SK-N-SH (cell line): ENCODE measurements around the gene RAPGEF2. TPM values are rescaled to one million over a fixed set of nuclear protein-coding genes. Genes with fewer than 3 reads are reported as not detected.

Experiments used
- CTCF ChIA-PET: fragments of 300-600, 350-600 bp; formaldehyde crosslinking; extraction: SDS; loops from one replicate; lab custom pipeline; 2021; lab: Yijun Ruan, JAX
- POLR2A ChIA-PET: fragments of 350-600 bp; sonication (Branson Sonifier 250); formaldehyde crosslinking; extraction: SDS; loops from one replicate; lab custom pipeline; 2020; ENCODE audit warnings: antibody characterized with exemption, inconsistent platforms; lab: Yijun Ruan, JAX
- DNase-seq: peaks from one replicate; pipeline ENCODE4 v3.0.0; 2012
- H2AFZ ChIP-seq: fragments of 200-600 bp; sonication (generic); 2 replicates; pipeline ENCODE4 v1.8.1; 2016; ENCODE audit warnings: antibody characterized with exemption, mild to moderate bottlenecking, low read depth
- H3F3A ChIP-seq: fragments of 200-600 bp; sonication (generic); replicated peaks from 2 replicates; pipeline ENCODE3; 2016; ENCODE audit warnings: antibody characterized with exemption, mild to moderate bottlenecking; ENCODE audit not compliant: insufficient read depth
- H3K27ac ChIP-seq, 2 experiments: fragments of 200-500 bp in 1 of 2; fragments of 200-600 bp in 1 of 2; sonication (Bioruptor generic) in 1 of 2; sonication (generic), shearing (Covaris generic) in 1 of 2; 2 replicates each; pipeline versions ENCODE4 v1.5.1 to v1.6.1; 2014 to 2016; ENCODE audit warnings: low read depth in 2 of 2, inconsistent platforms in 1 of 2, low read length in 1 of 2, mild to moderate bottlenecking in 1 of 2, mixed read lengths in 1 of 2
- H3K27me3 ChIP-seq: fragments of 200-600 bp; sonication (generic), shearing (Covaris generic); 2 replicates; pipeline ENCODE4 v1.6.1; 2016; ENCODE audit warnings: mixed run types; ENCODE audit not compliant: insufficient read depth
- H3K36me3 ChIP-seq, 2 experiments: fragments of 200-500 bp in 1 of 2; fragments of 200-600 bp in 1 of 2; sonication (Bioruptor generic) in 1 of 2; sonication (generic) in 1 of 2; replicated peaks in 1 of 2; 2 replicates each; pipeline versions ENCODE3 to v1.5.1; 2014 to 2016; ENCODE audit warnings: low read length in 1 of 2, mild to moderate bottlenecking in 1 of 2; ENCODE audit not compliant: insufficient read depth in 2 of 2, control insufficient read depth in 1 of 2
- H3K4me1 ChIP-seq, 2 experiments: fragments of 200-500 bp in 1 of 2; fragments of 200-600 bp in 1 of 2; sonication (Bioruptor generic) in 1 of 2; sonication (generic), shearing (Covaris generic) in 1 of 2; 2 replicates each; pipeline versions ENCODE4 v1.5.1 to v1.6.1; 2014 to 2016; ENCODE audit warnings: low read depth in 1 of 2, low read length in 1 of 2, mixed run types in 1 of 2; ENCODE audit not compliant: insufficient read depth in 2 of 2, control insufficient read depth in 1 of 2
- H3K4me2 ChIP-seq: fragments of 200-600 bp; sonication (generic), shearing (Covaris generic); 2 replicates; pipeline ENCODE4 v1.6.1; 2017; ENCODE audit warnings: mixed run types
- H3K4me3 ChIP-seq, 2 experiments: fragments of 200-500 bp in 1 of 2; fragments of 200-600 bp in 1 of 2; sonication (Bioruptor generic) in 1 of 2; sonication (generic), shearing (Covaris generic) in 1 of 2; 2 replicates each; pipeline versions ENCODE4 v1.5.1 to v1.8.1; 2014 to 2016; ENCODE audit warnings: low read depth in 2 of 2, inconsistent platforms in 1 of 2, low read length in 1 of 2, mild to moderate bottlenecking in 1 of 2, mixed read lengths in 1 of 2, moderate library complexity in 1 of 2
- H3K79me2 ChIP-seq: fragments of 200-600 bp; sonication (generic); 2 replicates; pipeline ENCODE4 v1.8.1; 2017; ENCODE audit warnings: mild to moderate bottlenecking; ENCODE audit not compliant: insufficient read depth
- H3K9ac ChIP-seq: fragments of 200-600 bp; sonication (generic); 2 replicates; pipeline ENCODE4 v1.6.1; 2017; ENCODE audit warnings: mixed run types
- H3K9me2 ChIP-seq: fragments of 200-600 bp; sonication (generic); 2 replicates; pipeline ENCODE4 v1.6.1; 2017; ENCODE audit warnings: mixed run types
- H3K9me3 ChIP-seq: fragments of 200-600 bp; sonication (generic); 2 replicates; pipeline ENCODE4 v1.6.1; 2017; ENCODE audit warnings: mixed run types, mild to moderate bottlenecking, moderate library complexity
- H4K20me1 ChIP-seq: fragments of 200-600 bp; sonication (generic); 2 replicates; pipeline ENCODE4 v1.6.1; 2017; ENCODE audit warnings: mild to moderate bottlenecking, mixed run types; ENCODE audit not compliant: insufficient read depth
- CHD2 ChIP-seq: fragments of 150-350 bp; IDR thresholded peaks from 2 replicates; pipeline ENCODE4 v1.6.1; 2018; ENCODE audit warnings: low read length; ENCODE audit not compliant: partially characterized antibody
- EP300 ChIP-seq, 2 experiments: IDR thresholded peaks; 2 replicates each; pipeline versions ENCODE4 v1.4.0 to v1.6.1; 2012; ENCODE audit warnings: borderline replicate concordance in 1 of 2, low read depth in 1 of 2, low read length in 1 of 2
- EZH2phosphoT487 ChIP-seq: fragments of 200-600 bp; sonication (generic); IDR thresholded peaks from 2 replicates; pipeline ENCODE4 v1.6.1; 2017; ENCODE audit warnings: low read depth, mixed run types, mild to moderate bottlenecking, antibody characterized with exemption, moderate library complexity, borderline replicate concordance
- FOSL2 ChIP-seq: IDR thresholded peaks from 2 replicates; pipeline ENCODE4 v1.4.0; 2012; ENCODE audit warnings: low read depth, mild to moderate bottlenecking, moderate library complexity, borderline replicate concordance
- FOXJ3 ChIP-seq: sonication (generic); formaldehyde crosslinking; IDR thresholded peaks from 2 replicates; pipeline ENCODE4 v1.5.1; 2020; ENCODE audit warnings: mild to moderate bottlenecking, missing genetic modification reagents
- MEF2A ChIP-seq: IDR thresholded peaks from 2 replicates; pipeline ENCODE4 v1.4.0; 2012; ENCODE audit warnings: low read depth, borderline replicate concordance
- POLR2AphosphoS5 ChIP-seq: IDR thresholded peaks from 2 replicates; pipeline ENCODE4 v1.6.1; 2012; ENCODE audit warnings: low read depth, low read length
- RAD21 ChIP-seq: IDR thresholded peaks from 2 replicates; pipeline ENCODE4 v1.6.1; 2012; ENCODE audit warnings: mild to moderate bottlenecking, low read length
- RCOR1 ChIP-seq: fragments of 150-350 bp; IDR thresholded peaks from 2 replicates; pipeline ENCODE4 v1.6.1; 2017; ENCODE audit warnings: antibody characterized with exemption, low read length
- RFX5 ChIP-seq: IDR thresholded peaks from 2 replicates; pipeline ENCODE4 v1.6.1; 2012; ENCODE audit warnings: mild to moderate bottlenecking, improper control_type of control experiment, low read length
- SMC3 ChIP-seq: IDR thresholded peaks from 2 replicates; pipeline ENCODE4 v1.6.1; 2012; ENCODE audit warnings: low read depth, low read length, improper control_type of control experiment
- YY1 ChIP-seq: IDR thresholded peaks from 2 replicates; pipeline ENCODE4 v1.4.0; 2012; ENCODE audit warnings: low read depth, mild to moderate bottlenecking
- WGBS: methylation state at CpG from one replicate; pipeline ENCODE4 v1.1.6; 2017; ENCODE audit warnings: low lambda C conversion rate; 5-methylcytosine and 5-hydroxymethylcytosine counted together
- polyA plus RNA-seq, 3 experiments: library from polyadenylated mRNA; depleted of rRNA; stranded (reverse); fragments of >200 nt; gene quantifications; 2 replicates each; pipeline ENCODE4 v1.2.3, GENCODE V29; 2012
- TF ChIP-seq, protein P1 (sequence below): IDR thresholded peaks from 2 replicates; pipeline ENCODE4 v1.4.0; 2012; ENCODE audit warnings: low read depth, borderline replicate concordance
- TF ChIP-seq, protein P2 (sequence below): fragments of 200-600 bp; sonication (generic); IDR thresholded peaks from 2 replicates; pipeline ENCODE4 v1.6.1; 2017; ENCODE audit warnings: antibody characterized with exemption, mild to moderate bottlenecking, moderate library complexity
- TF ChIP-seq, protein P3 (sequence below): IDR thresholded peaks from 2 replicates; pipeline ENCODE4 v1.4.0; 2012; ENCODE audit warnings: low read depth
- TF ChIP-seq, protein P4 (sequence below): IDR thresholded peaks from 2 replicates; pipeline ENCODE4 v1.4.0; 2012; ENCODE audit warnings: low read depth, borderline replicate concordance
- TF ChIP-seq, protein P5 (sequence below): IDR thresholded peaks from 2 replicates; pipeline ENCODE4 v1.6.1; 2012; ENCODE audit warnings: mild to moderate bottlenecking, low read depth, low read length, moderate library complexity

Gene RAPGEF2
- polyA plus RNA-seq, 1 of the 3 experiments (the other 2 are of a cell fraction), result 19.2 TPM

- Histone ChIP-seq H4K20me1 (no peaks in the 10 kb centered on the region), H3K4me3 (no peak overlapping the region), H3F3A (no peaks in the 10 kb centered on the region), H3K79me2 (no peaks in the 10 kb centered on the region), H3K36me3 (no peaks in the 10 kb centered on the region), H3K9me3 (no peaks in the 10 kb centered on the region), H3K27me3 (no peaks in the 10 kb centered on the region), H2AFZ (no peak overlapping the region), H3K9ac (no peak overlapping the region), H3K9me2 (no peaks in the 10 kb centered on the region), H3K27ac (no peak overlapping the region), H3K4me2 (no peak overlapping the region), H3K4me1 (no peaks in the 10 kb centered on the region)
- POLR2A ChIA-PET, result no interaction called here
- no peak for DNase-seq
- TF ChIP-seq POLR2AphosphoS5, result no peak
- TF ChIP-seq EP300 (IDR thresholded peaks at IDR 0.05; ENCODE audit: borderline replicate concordance in 1 of 2, low read depth in 1 of 2, low read length in 1 of 2), result no peak
- TF ChIP-seq, protein P1, sequence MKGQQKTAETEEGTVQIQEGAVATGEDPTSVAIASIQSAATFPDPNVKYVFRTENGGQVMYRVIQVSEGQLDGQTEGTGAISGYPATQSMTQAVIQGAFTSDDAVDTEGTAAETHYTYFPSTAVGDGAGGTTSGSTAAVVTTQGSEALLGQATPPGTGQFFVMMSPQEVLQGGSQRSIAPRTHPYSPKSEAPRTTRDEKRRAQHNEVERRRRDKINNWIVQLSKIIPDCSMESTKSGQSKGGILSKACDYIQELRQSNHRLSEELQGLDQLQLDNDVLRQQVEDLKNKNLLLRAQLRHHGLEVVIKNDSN, result no peak
- TF ChIP-seq EZH2phosphoT487, result no peak
- TF ChIP-seq CHD2, result no peak
- no peak for TF ChIP-seq FOXJ3
- no peak for TF ChIP-seq RAD21
- TF ChIP-seq, protein P2, sequence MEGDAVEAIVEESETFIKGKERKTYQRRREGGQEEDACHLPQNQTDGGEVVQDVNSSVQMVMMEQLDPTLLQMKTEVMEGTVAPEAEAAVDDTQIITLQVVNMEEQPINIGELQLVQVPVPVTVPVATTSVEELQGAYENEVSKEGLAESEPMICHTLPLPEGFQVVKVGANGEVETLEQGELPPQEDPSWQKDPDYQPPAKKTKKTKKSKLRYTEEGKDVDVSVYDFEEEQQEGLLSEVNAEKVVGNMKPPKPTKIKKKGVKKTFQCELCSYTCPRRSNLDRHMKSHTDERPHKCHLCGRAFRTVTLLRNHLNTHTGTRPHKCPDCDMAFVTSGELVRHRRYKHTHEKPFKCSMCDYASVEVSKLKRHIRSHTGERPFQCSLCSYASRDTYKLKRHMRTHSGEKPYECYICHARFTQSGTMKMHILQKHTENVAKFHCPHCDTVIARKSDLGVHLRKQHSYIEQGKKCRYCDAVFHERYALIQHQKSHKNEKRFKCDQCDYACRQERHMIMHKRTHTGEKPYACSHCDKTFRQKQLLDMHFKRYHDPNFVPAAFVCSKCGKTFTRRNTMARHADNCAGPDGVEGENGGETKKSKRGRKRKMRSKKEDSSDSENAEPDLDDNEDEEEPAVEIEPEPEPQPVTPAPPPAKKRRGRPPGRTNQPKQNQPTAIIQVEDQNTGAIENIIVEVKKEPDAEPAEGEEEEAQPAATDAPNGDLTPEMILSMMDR, result no peak
- no peak for TF ChIP-seq RCOR1
- TF ChIP-seq SMC3, result no peak
- no peak for TF ChIP-seq MEF2A
- TF ChIP-seq, protein P3, sequence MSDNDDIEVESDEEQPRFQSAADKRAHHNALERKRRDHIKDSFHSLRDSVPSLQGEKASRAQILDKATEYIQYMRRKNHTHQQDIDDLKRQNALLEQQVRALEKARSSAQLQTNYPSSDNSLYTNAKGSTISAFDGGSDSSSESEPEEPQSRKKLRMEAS, result no peak
- TF ChIP-seq, protein P4, sequence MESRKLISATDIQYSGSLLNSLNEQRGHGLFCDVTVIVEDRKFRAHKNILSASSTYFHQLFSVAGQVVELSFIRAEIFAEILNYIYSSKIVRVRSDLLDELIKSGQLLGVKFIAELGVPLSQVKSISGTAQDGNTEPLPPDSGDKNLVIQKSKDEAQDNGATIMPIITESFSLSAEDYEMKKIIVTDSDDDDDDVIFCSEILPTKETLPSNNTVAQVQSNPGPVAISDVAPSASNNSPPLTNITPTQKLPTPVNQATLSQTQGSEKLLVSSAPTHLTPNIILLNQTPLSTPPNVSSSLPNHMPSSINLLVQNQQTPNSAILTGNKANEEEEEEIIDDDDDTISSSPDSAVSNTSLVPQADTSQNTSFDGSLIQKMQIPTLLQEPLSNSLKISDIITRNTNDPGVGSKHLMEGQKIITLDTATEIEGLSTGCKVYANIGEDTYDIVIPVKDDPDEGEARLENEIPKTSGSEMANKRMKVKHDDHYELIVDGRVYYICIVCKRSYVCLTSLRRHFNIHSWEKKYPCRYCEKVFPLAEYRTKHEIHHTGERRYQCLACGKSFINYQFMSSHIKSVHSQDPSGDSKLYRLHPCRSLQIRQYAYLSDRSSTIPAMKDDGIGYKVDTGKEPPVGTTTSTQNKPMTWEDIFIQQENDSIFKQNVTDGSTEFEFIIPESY, result no peak
- no peak for TF ChIP-seq YY1
- TF ChIP-seq, protein P5, sequence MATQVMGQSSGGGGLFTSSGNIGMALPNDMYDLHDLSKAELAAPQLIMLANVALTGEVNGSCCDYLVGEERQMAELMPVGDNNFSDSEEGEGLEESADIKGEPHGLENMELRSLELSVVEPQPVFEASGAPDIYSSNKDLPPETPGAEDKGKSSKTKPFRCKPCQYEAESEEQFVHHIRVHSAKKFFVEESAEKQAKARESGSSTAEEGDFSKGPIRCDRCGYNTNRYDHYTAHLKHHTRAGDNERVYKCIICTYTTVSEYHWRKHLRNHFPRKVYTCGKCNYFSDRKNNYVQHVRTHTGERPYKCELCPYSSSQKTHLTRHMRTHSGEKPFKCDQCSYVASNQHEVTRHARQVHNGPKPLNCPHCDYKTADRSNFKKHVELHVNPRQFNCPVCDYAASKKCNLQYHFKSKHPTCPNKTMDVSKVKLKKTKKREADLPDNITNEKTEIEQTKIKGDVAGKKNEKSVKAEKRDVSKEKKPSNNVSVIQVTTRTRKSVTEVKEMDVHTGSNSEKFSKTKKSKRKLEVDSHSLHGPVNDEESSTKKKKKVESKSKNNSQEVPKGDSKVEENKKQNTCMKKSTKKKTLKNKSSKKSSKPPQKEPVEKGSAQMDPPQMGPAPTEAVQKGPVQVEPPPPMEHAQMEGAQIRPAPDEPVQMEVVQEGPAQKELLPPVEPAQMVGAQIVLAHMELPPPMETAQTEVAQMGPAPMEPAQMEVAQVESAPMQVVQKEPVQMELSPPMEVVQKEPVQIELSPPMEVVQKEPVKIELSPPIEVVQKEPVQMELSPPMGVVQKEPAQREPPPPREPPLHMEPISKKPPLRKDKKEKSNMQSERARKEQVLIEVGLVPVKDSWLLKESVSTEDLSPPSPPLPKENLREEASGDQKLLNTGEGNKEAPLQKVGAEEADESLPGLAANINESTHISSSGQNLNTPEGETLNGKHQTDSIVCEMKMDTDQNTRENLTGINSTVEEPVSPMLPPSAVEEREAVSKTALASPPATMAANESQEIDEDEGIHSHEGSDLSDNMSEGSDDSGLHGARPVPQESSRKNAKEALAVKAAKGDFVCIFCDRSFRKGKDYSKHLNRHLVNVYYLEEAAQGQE, result no peak
- no peak for TF ChIP-seq RFX5
- TF ChIP-seq FOSL2, result no peak
- 100% methylated on average over 2 of the region's 2 CpGs for WGBS
- CTCF ChIA-PET, result no interaction called here
Observed at GRCh38 chr4:159086606-159087005, 16.3 kb upstream of the RAPGEF2 start.
